ENCODE data around the gene SYCE1L.

The SYCE1L gene

GRCh38 chr16:77190478-77191258 lies 8.5 kb upstream of the SYCE1L start, which contains the start of gene MON1B:
Gene MON1B, plus strand, starts transcription at chr16:77191190. Its CDS starts 296 bp downstream, at chr16:77191486.
- DNase-seq (ENCODE audit: low spot score), result peak; percentile 96
- TF ChIP-seq, protein P1, sequence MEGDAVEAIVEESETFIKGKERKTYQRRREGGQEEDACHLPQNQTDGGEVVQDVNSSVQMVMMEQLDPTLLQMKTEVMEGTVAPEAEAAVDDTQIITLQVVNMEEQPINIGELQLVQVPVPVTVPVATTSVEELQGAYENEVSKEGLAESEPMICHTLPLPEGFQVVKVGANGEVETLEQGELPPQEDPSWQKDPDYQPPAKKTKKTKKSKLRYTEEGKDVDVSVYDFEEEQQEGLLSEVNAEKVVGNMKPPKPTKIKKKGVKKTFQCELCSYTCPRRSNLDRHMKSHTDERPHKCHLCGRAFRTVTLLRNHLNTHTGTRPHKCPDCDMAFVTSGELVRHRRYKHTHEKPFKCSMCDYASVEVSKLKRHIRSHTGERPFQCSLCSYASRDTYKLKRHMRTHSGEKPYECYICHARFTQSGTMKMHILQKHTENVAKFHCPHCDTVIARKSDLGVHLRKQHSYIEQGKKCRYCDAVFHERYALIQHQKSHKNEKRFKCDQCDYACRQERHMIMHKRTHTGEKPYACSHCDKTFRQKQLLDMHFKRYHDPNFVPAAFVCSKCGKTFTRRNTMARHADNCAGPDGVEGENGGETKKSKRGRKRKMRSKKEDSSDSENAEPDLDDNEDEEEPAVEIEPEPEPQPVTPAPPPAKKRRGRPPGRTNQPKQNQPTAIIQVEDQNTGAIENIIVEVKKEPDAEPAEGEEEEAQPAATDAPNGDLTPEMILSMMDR (IDR thresholded peaks at IDR 0.05; ENCODE audit: extremely low read depth, missing control alignments), result no peak

DNA sequence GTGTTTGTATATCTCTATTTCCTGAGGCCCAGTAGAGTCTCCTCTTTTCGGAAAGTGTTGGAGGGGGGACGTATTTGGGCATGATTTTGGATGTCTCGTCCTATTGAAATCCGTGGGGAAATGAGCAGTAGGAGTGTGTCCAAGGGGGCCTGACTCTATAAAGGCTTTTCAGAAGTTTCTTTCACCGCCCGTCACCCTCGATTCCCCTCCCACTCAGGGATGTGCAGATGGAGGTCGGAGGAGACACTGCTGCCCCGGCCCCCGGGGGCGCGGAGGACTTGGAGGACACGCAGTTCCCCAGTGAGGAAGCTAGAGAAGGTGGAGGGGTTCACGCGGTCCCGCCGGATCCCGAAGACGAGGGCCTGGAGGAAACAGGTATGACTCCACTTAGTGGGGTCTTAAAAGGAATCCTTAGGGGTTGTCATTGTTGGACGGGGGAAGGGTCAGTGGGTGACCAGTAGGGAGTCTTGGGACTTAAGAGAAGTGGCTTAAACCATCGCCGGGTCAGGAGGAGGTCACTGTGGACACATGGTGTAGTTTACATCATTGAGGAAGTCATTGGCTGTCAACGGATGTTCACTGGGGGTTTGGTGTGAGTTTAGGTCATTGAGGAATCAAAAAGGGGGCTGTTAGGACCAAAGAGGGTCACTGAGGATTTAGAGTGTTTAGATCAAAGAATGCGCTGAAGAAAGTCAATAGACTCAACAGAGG lies 7.8 kb upstream of the SYCE1L start:
- DNase-seq (ENCODE audit: low spot score), result peak; percentile 57
- TF ChIP-seq, protein P1 (IDR thresholded peaks at IDR 0.05; ENCODE audit: extremely low read depth, missing control alignments), result no peak

DNA sequence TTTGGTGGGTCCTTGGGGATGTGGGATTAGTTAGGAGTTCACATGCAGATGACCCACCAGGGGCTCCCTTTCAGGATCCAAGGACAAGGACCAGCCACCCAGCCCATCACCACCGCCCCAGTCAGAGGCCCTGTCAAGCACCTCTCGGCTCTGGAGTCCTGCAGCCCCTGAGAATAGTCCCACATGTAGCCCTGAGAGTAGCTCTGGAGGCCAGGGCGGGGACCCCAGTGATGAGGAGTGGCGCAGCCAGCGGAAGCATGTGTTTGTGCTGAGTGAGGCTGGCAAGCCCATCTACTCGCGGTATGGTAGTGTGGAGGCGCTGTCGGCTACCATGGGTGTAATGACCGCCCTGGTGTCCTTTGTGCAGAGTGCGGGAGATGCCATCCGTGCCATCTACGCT lies 5.8 kb upstream of the SYCE1L start:
- DNase-seq (ENCODE audit: low spot score), result no peak
- TF ChIP-seq, protein P1 (IDR thresholded peaks at IDR 0.05; ENCODE audit: extremely low read depth, missing control alignments), result no peak

- TF ChIP-seq, protein P1 (IDR thresholded peaks at IDR 0.05; ENCODE audit: extremely low read depth, missing control alignments), result no peak
- DNase-seq (ENCODE audit: low spot score), result no peak
These were observed 4.6 kb upstream of the SYCE1L start for GRCh38 chr16:77194295-77195231.

GRCh38 chr16:77195411-77195810 lies 3.8 kb upstream of the SYCE1L start:
- DNase-seq (ENCODE audit: low spot score), result no peak
- TF ChIP-seq, protein P1 (IDR thresholded peaks at IDR 0.05; ENCODE audit: extremely low read depth, missing control alignments), result no peak

DNA sequence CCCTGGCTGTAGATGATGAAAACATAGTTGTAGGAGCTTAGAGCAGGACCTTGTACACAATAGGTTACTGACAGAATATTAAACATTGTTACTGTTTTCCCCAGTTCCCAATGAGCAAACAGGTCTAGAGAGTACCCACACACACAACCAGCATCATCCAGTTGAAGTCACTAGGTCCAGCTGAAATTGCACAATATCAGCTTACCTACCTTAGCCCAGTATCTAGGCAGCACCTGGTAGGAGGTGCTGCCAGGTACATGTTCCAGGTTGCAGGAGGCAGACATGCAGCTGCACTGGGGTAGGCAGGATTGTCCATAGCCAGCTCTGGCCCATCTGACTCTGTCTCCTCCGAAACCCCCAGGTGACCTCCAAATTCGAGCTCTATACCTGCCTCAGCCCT lies 1.5 kb upstream of the SYCE1L start:
- TF ChIP-seq, protein P1 (IDR thresholded peaks at IDR 0.05; ENCODE audit: extremely low read depth, missing control alignments), result no peak
- DNase-seq (ENCODE audit: low spot score), result no peak
